ENCODE results near the gene ALDH7A1.
A peak's percentile ranks its signal among the peaks of the same experiment; 100 is the strongest.

DNA sequence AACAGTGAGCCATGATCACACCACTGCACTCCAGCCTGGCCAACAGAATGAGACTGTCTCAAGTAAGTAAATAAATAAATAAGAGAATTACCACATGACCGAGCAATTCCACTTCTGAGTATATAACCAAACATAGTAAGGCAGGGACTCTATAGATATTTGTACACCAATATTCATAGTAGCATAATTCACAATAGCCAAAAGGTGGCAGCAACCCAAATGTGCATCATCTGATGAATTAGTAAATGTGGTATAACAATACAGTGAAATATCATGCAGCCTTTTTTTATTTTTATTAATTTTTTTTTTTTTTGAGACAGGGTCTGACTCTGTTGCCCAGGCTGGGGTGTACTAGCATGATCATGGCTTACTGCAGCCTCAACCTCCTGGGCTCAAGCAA lies 33.1 kb downstream of the ALDH7A1 start:
- TF ChIP-seq, protein P1, sequence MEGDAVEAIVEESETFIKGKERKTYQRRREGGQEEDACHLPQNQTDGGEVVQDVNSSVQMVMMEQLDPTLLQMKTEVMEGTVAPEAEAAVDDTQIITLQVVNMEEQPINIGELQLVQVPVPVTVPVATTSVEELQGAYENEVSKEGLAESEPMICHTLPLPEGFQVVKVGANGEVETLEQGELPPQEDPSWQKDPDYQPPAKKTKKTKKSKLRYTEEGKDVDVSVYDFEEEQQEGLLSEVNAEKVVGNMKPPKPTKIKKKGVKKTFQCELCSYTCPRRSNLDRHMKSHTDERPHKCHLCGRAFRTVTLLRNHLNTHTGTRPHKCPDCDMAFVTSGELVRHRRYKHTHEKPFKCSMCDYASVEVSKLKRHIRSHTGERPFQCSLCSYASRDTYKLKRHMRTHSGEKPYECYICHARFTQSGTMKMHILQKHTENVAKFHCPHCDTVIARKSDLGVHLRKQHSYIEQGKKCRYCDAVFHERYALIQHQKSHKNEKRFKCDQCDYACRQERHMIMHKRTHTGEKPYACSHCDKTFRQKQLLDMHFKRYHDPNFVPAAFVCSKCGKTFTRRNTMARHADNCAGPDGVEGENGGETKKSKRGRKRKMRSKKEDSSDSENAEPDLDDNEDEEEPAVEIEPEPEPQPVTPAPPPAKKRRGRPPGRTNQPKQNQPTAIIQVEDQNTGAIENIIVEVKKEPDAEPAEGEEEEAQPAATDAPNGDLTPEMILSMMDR (conservative IDR thresholded peaks at IDR 0.05 in 1 of 2, IDR thresholded peaks at IDR 0.05 in 1 of 2; ENCODE audit: extremely low read depth in 1 of 2, insufficient read depth in 1 of 2, low read depth in 1 of 2, low read length in 2 of 2), result peak in 1 of 2 donors; percentile 4
- TF ChIP-seq EZH2 (IDR thresholded peaks at IDR 0.05; ENCODE audit: borderline replicate concordance, low read length), result no peak

All from mammary epithelial cell (primary cell).